IMR-90 (cell line): Measurements from ENCODE around the gene HPSE2. TPM values are rescaled to one million over a fixed set of nuclear protein-coding genes. Genes with fewer than 3 reads are reported as not detected.

ENCODE experiments used
- ATAC-seq: fragments of 200-7000 bp; cut with Tn5 transposase; 2 replicates; pipeline ENCODE4 v1.9.1; 2020; ENCODE audit warnings: low read depth, mild to moderate bottlenecking, moderate library complexity
- BruUV-seq: library from RNA; stranded (reverse); fragments of 400-500 nt; replicated peaks from 2 replicates; lab custom pipeline; 2021; lab: Mats Ljungman, UMichigan
- CTCF ChIA-PET: fragments of 300-600 bp; formaldehyde crosslinking; extraction: SDS; loops from one replicate; lab custom pipeline; 2021; ENCODE audit warnings: antibody characterized with exemption; lab: Yijun Ruan, JAX
- POLR2A ChIA-PET: fragments of 300-600 bp; sonication (Branson Sonifier 250); formaldehyde crosslinking; loops from one replicate; lab custom pipeline; 2022; ENCODE audit warnings: antibody characterized with exemption; ENCODE audit not compliant: unreplicated experiment; lab: Charles Lee
- DNase-seq: peaks from one replicate; pipeline ENCODE4 v3.0.0; 2013
- H2AFZ ChIP-seq: replicated peaks from 2 replicates; pipeline ENCODE3; 2013; ENCODE audit warnings: low read length, mild to moderate bottlenecking; ENCODE audit not compliant: poor library complexity
- H2AK5ac ChIP-seq: 2 replicates; pipeline ENCODE4 v1.6.1; 2013; ENCODE audit warnings: low read depth, low read length, inconsistent platforms
- H2AK9ac ChIP-seq: replicated peaks from 2 replicates; pipeline ENCODE3; 2013; ENCODE audit warnings: mild to moderate bottlenecking, low read depth, low read length, moderate library complexity; ENCODE audit not compliant: poor library complexity
- H2BK120ac ChIP-seq: 2 replicates; pipeline ENCODE4 v1.6.1; 2013; ENCODE audit warnings: low read depth, low read length, inconsistent platforms
- H2BK15ac ChIP-seq: 3 replicates; pipeline ENCODE4 v1.6.1; 2013; ENCODE audit warnings: low read depth, low read length, inconsistent platforms
- H2BK20ac ChIP-seq: 2 replicates; pipeline ENCODE4 v1.6.1; 2013; ENCODE audit warnings: low read depth, mild to moderate bottlenecking, inconsistent platforms, low read length, moderate library complexity
- H2BK5ac ChIP-seq: 2 replicates; pipeline ENCODE4 v1.6.1; 2013; ENCODE audit warnings: mild to moderate bottlenecking, low read depth, low read length, inconsistent platforms; ENCODE audit not compliant: poor library complexity, severe bottlenecking
- H3K14ac ChIP-seq: replicated peaks from 2 replicates; pipeline ENCODE4 v1.6.1; 2013; ENCODE audit warnings: low read depth, low read length, inconsistent platforms
- H3K18ac ChIP-seq: 2 replicates; pipeline ENCODE4 v1.6.1; 2013; ENCODE audit warnings: low read depth, low read length, control low read depth
- H3K23ac ChIP-seq: 2 replicates; pipeline ENCODE4 v1.6.1; 2013; ENCODE audit warnings: low read depth, low read length, inconsistent platforms
- H3K27ac ChIP-seq: 2 replicates; pipeline ENCODE4 v1.5.1; 2013; ENCODE audit warnings: mild to moderate bottlenecking, control low read depth, low read length; ENCODE audit not compliant: insufficient read depth
- H3K27me3 ChIP-seq: 2 replicates; pipeline ENCODE4 v1.6.1; 2013; ENCODE audit warnings: low read length; ENCODE audit not compliant: control insufficient read depth, insufficient read depth
- H3K36me3 ChIP-seq: 2 replicates; pipeline ENCODE4 v1.6.1; 2013; ENCODE audit warnings: low read length, mixed read lengths; ENCODE audit not compliant: control insufficient read depth, insufficient read depth
- H3K4ac ChIP-seq: 2 replicates; pipeline ENCODE4 v1.6.1; 2013; ENCODE audit warnings: low read depth, low read length, inconsistent platforms
- H3K4me1 ChIP-seq: 2 replicates; pipeline ENCODE4 v1.6.1; 2013; ENCODE audit warnings: low read length, mixed read lengths; ENCODE audit not compliant: control insufficient read depth, insufficient read depth
- H3K4me2 ChIP-seq: 2 replicates; pipeline ENCODE4 v1.6.1; 2013; ENCODE audit warnings: low read depth, mild to moderate bottlenecking, control low read depth, low read length, moderate library complexity
- H3K4me3 ChIP-seq: 2 replicates; pipeline ENCODE4 v1.5.1; 2013; ENCODE audit warnings: low read depth, mild to moderate bottlenecking, control low read depth, low read length, moderate library complexity; ENCODE audit not compliant: insufficient read depth
- H3K56ac ChIP-seq: 2 replicates; pipeline ENCODE4 v1.6.1; 2013; ENCODE audit warnings: low read length, inconsistent platforms; ENCODE audit not compliant: insufficient read depth; ENCODE audit errors: extremely low read depth
- H3K79me1 ChIP-seq, 2 experiments: 2 replicates each; pipeline ENCODE4 v1.6.1; 2013; ENCODE audit warnings: low read length in 2 of 2, inconsistent platforms in 1 of 2, low read depth in 1 of 2
- H3K9ac ChIP-seq: 2 replicates; pipeline ENCODE4 v1.6.1; 2013; ENCODE audit warnings: low read depth, low read length, control low read depth
- H3K9me1 ChIP-seq: 2 replicates; pipeline ENCODE4 v1.6.1; 2013; ENCODE audit warnings: low read length, inconsistent platforms; ENCODE audit not compliant: insufficient read depth
- H3K9me3 ChIP-seq: 2 replicates; pipeline ENCODE4 v1.6.1; 2013; ENCODE audit warnings: low read length; ENCODE audit not compliant: control insufficient read depth, insufficient read depth
- H4K20me1 ChIP-seq: 2 replicates; pipeline ENCODE4 v1.6.1; 2013; ENCODE audit warnings: low read length, inconsistent platforms; ENCODE audit not compliant: insufficient read depth
- H4K5ac ChIP-seq: 2 replicates; pipeline ENCODE4 v1.6.1; 2013; ENCODE audit warnings: mild to moderate bottlenecking, low read depth, low read length, control low read depth
- H4K8ac ChIP-seq, 2 experiments: 2 replicates each; pipeline ENCODE4 v1.6.1; 2013; ENCODE audit warnings: low read depth in 2 of 2, low read length in 2 of 2, control low read depth in 1 of 2, inconsistent platforms in 1 of 2
- H4K91ac ChIP-seq: 2 replicates; pipeline ENCODE4 v1.6.1; 2013; ENCODE audit warnings: low read depth, low read length, inconsistent platforms; ENCODE audit not compliant: insufficient read depth
- MAZ ChIP-seq: IDR thresholded peaks from 2 replicates; pipeline ENCODE4 v1.6.1; 2012; ENCODE audit warnings: low read depth, mild to moderate bottlenecking, low read length, improper control_type of control experiment, moderate library complexity, borderline replicate concordance
- MXI1 ChIP-seq: IDR thresholded peaks from 2 replicates; pipeline ENCODE4 v1.6.1; 2012; ENCODE audit warnings: low read depth, mild to moderate bottlenecking, low read length, moderate library complexity, borderline replicate concordance
- RFX5 ChIP-seq: IDR thresholded peaks from 2 replicates; pipeline ENCODE4 v1.8.0; 2012; ENCODE audit warnings: low read depth, mild to moderate bottlenecking, low read length, moderate library complexity
- dilution Hi-C: fragments of 300-500 bp; cut with HindIII; formaldehyde crosslinking; loops from one replicate; pipeline ENCODE4 v1.14.3; 2018; ENCODE audit warnings: low sequenced_read_pairs; ENCODE audit not compliant: unreplicated experiment
- in situ Hi-C: fragments of 300-500 bp; cut with MboI; formaldehyde crosslinking; loops from 3 replicates; pipeline ENCODE4 v1.14.3; 2019; ENCODE audit warnings: low sequenced_read_pairs, inconsistent platforms, mixed read lengths
- intact Hi-C: fragments of 100-400 bp; cut with micrococcal nuclease; formaldehyde crosslinking; loops from 2 replicates; pipeline ENCODE4 v1.10.0; 2022
- polyA plus RNA-seq, 3 experiments: library from polyadenylated mRNA; depleted of rRNA; stranded (reverse); fragments of >200 nt; gene quantifications; 2 replicates each; pipeline ENCODE4 v1.2.3, GENCODE V29; 2012; ENCODE audit warnings: low replicate concordance in 1 of 3
- total RNA-seq: library from RNA; depleted of rRNA; stranded (reverse); fragments of >200 nt; gene quantifications from 2 replicates; pipeline ENCODE4 v1.2.3, GENCODE V29; 2012

The HPSE2 gene
- total and polyA plus RNA-seq, 2 of the 4 experiments (the other 2 are of a cell fraction), result not detected

- Histone ChIP-seq H2AFZ (no peak overlapping the region), H2AK5ac (no peak overlapping the region), H3K4me2 (no peak overlapping the region), H3K4me3 (no peak overlapping the region), H3K56ac (no peak overlapping the region), H2BK5ac (no peak overlapping the region), H3K18ac (no peak overlapping the region), H2AK9ac (no peak overlapping the region), H2BK15ac (no peak overlapping the region), H3K4me1 (no peaks in the 10 kb centered on the region), H2BK120ac (no peak overlapping the region), H3K27me3 (no peaks in the 10 kb centered on the region), H3K36me3 (no peaks in the 10 kb centered on the region), H4K20me1 (no peaks in the 10 kb centered on the region), H3K9ac (no peak overlapping the region), H3K27ac (no peak overlapping the region), H3K79me1 (no peaks in the 10 kb centered on the region), H3K9me3 (no peaks in the 10 kb centered on the region), H4K8ac (no peak overlapping the region), H4K5ac (no peak overlapping the region), H3K23ac (no peak overlapping the region), H4K91ac (no peak overlapping the region), H3K9me1 (no peaks in the 10 kb centered on the region), H3K14ac (no peak overlapping the region), H2BK20ac (no peak overlapping the region), H3K4ac (no peak overlapping the region)
- intact Hi-C loops, result no loop called here
- ATAC-seq (no peak), DNase-seq (no peak)
- BruUV-seq, result no TSS peak
- in situ Hi-C loops, result no loop called here
- CTCF ChIA-PET, result no interaction called here
- TF ChIP-seq MXI1 (no peak), MAZ (no peak), RFX5 (no peak)
- dilution Hi-C loops, result no loop called here
- POLR2A ChIA-PET, result no interaction called here
Observed at GRCh38 chr10:98577168-98577567, 658.5 kb downstream of the HPSE2 start.
